MM.1S (cell line): Measurements from ENCODE around the gene DDX31.

Source experiments
- DNase-seq: peaks from one replicate; pipeline ENCODE4 v3.0.0-alpha.2; 2015
- H2AFZ ChIP-seq: fragments of 300-600 bp; sonication (generic); 2 replicates; pipeline ENCODE4 v1.6.0; 2016; ENCODE audit warnings: antibody characterized with exemption, low read length
- H3F3A ChIP-seq: fragments of 300-600 bp; sonication (generic); 2 replicates; pipeline ENCODE4 v1.6.1; 2016; ENCODE audit warnings: mild to moderate bottlenecking, antibody characterized with exemption, low read length, moderate library complexity, mixed read lengths; ENCODE audit not compliant: insufficient read depth
- H3K27ac ChIP-seq: fragments of 300-600 bp; sonication (generic); 2 replicates; pipeline ENCODE4 v1.5.1; 2016; ENCODE audit warnings: mild to moderate bottlenecking, low read length
- H3K27me3 ChIP-seq: fragments of 300-600 bp; sonication (generic); replicated peaks from 2 replicates; pipeline ENCODE4 v1.6.0; 2016; ENCODE audit warnings: low read length; ENCODE audit not compliant: insufficient read depth
- H3K36me3 ChIP-seq: fragments of 300-600 bp; sonication (generic); replicated peaks from 2 replicates; pipeline ENCODE4 v1.6.1; 2016; ENCODE audit warnings: mild to moderate bottlenecking, low read length, mixed read lengths; ENCODE audit not compliant: insufficient read depth
- H3K4me1 ChIP-seq: fragments of 300-600 bp; sonication (generic); 2 replicates; pipeline ENCODE4 v1.6.1; 2016; ENCODE audit warnings: low read length, mixed read lengths
- H3K4me2 ChIP-seq: fragments of 300-600 bp; sonication (generic); 2 replicates; pipeline ENCODE4 v1.6.0; 2016; ENCODE audit warnings: low read depth, low read length
- H3K4me3 ChIP-seq: fragments of 300-600 bp; sonication (generic); 2 replicates; pipeline ENCODE4 v1.5.1; 2016; ENCODE audit warnings: low read length, mixed read lengths
- H3K79me2 ChIP-seq: fragments of 300-600 bp; sonication (generic); 2 replicates; pipeline ENCODE4 v1.6.1; 2016; ENCODE audit warnings: mixed run types, low read length, mixed read lengths
- H3K9ac ChIP-seq: fragments of 300-600 bp; sonication (generic); 2 replicates; pipeline ENCODE4 v1.6.1; 2016; ENCODE audit warnings: low read length, mixed read lengths
- H3K9me2 ChIP-seq: fragments of 300-600 bp; sonication (generic); replicated peaks from 2 replicates; pipeline ENCODE4 v1.6.1; 2016; ENCODE audit warnings: mild to moderate bottlenecking, low read length, mixed read lengths; ENCODE audit not compliant: insufficient read depth
- H3K9me3 ChIP-seq: fragments of 300-600 bp; sonication (generic); replicated peaks from 2 replicates; pipeline ENCODE4 v1.6.1; 2016; ENCODE audit warnings: mild to moderate bottlenecking, low read length, mixed read lengths; ENCODE audit not compliant: insufficient read depth
- H4K20me1 ChIP-seq: fragments of 300-600 bp; sonication (generic); 2 replicates; pipeline ENCODE4 v1.6.1; 2016; ENCODE audit warnings: mild to moderate bottlenecking, low read length, moderate library complexity, mixed read lengths; ENCODE audit not compliant: insufficient read depth
- EZH2 ChIP-seq: fragments of 300-600 bp; sonication (generic); optimal IDR thresholded peaks from 2 replicates; pipeline ENCODE3; 2017; ENCODE audit warnings: low read depth, mild to moderate bottlenecking, antibody characterized with exemption, low read length, mixed read lengths
- EZH2phosphoT487 ChIP-seq: fragments of 300-600 bp; sonication (generic); IDR thresholded peaks from 2 replicates; pipeline ENCODE4 v1.6.1; 2018; ENCODE audit warnings: antibody characterized with exemption, low read length
- TF ChIP-seq, protein P1 (sequence below): fragments of 300-600 bp; sonication (generic); IDR thresholded peaks from 2 replicates; pipeline ENCODE4 v1.5.1; 2016; ENCODE audit warnings: antibody characterized with exemption, low read length, mixed read lengths

DDX31 gene

DNA sequence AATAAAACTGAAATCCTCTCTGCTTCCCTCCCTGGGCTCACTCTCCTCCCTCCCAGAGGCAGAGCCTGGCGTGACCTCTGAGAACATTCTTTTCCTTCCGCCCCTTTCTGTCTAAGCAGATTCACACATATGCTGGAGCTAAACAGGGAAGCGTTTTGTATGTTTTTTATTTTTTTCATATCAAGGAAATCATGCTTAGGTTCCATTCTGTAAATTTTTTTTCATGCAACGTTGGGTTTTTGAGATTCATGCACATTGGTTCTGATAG lies 107.5 kb downstream of the DDX31 start:
- H3K4me2 ChIP-seq, result no peak overlapping the region
- no peak overlapping the region for H2AFZ ChIP-seq
- no peak overlapping the region for H3K27ac ChIP-seq
- H3K4me1 ChIP-seq, result no peaks in the 10 kb centered on the region
- H3K9me3 ChIP-seq, result no peaks in the 10 kb centered on the region
- H3K36me3 ChIP-seq, result no peaks in the 10 kb centered on the region
- H3K4me3 ChIP-seq, result no peak overlapping the region
- no peaks in the 10 kb centered on the region for H3K79me2 ChIP-seq
- no peaks in the 10 kb centered on the region for H4K20me1 ChIP-seq
- no peaks in the 10 kb centered on the region for H3F3A ChIP-seq
- no peak for DNase-seq
- TF ChIP-seq, protein P1, sequence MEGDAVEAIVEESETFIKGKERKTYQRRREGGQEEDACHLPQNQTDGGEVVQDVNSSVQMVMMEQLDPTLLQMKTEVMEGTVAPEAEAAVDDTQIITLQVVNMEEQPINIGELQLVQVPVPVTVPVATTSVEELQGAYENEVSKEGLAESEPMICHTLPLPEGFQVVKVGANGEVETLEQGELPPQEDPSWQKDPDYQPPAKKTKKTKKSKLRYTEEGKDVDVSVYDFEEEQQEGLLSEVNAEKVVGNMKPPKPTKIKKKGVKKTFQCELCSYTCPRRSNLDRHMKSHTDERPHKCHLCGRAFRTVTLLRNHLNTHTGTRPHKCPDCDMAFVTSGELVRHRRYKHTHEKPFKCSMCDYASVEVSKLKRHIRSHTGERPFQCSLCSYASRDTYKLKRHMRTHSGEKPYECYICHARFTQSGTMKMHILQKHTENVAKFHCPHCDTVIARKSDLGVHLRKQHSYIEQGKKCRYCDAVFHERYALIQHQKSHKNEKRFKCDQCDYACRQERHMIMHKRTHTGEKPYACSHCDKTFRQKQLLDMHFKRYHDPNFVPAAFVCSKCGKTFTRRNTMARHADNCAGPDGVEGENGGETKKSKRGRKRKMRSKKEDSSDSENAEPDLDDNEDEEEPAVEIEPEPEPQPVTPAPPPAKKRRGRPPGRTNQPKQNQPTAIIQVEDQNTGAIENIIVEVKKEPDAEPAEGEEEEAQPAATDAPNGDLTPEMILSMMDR, result no peak
- no peak for TF ChIP-seq EZH2phosphoT487
- no peak for TF ChIP-seq EZH2
- H3K27me3 ChIP-seq, result peaks cover 46% of the 10 kb centered on the region
- H3K9me2 ChIP-seq, result no peaks in the 10 kb centered on the region
- H3K9ac ChIP-seq, result no peak overlapping the region

DNA sequence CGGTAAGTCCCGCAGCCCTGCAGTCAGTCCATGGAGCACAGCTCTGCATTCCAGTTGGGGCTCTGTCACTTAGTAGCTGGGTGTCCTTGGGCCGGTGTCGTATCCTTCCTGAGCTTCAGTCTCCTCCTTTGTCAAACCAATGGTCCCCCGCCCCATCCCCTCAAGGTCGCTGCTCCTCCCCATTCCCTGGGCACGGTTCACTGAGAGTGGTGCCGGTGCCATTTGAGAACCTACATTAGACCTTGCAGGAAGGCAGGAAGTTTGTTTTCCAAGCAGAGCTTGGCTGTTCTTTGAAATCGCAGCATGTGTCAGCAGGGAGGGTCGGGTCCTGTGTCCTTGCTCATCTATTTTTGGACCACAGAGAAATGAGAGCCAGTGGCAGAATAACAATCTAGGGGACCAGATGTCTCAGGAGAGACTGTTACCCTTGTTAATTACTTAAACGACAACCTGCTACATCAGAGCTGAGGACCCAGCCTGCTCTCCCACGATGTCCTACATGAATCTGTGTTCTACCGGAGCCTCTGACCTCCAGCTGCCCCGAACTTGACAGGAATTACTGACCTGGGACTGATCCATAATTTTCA lies 109.1 kb downstream of the DDX31 start:
- H3K36me3 ChIP-seq, result no peaks in the 10 kb centered on the region
- no peaks in the 10 kb centered on the region for H3K9me3 ChIP-seq
- H3K27ac ChIP-seq, result no peak overlapping the region
- no peaks in the 10 kb centered on the region for H3K9me2 ChIP-seq
- no peak overlapping the region for H3K9ac ChIP-seq
- H3F3A ChIP-seq, result no peaks in the 10 kb centered on the region
- TF ChIP-seq, protein P1, result no peak
- TF ChIP-seq EZH2 (no peak), EZH2phosphoT487 (no peak)
- H4K20me1 ChIP-seq, result no peaks in the 10 kb centered on the region
- H3K27me3 ChIP-seq, result peaks cover 59% of the 10 kb centered on the region
- no peak for DNase-seq
- no peak overlapping the region for H3K4me2 ChIP-seq
- no peak overlapping the region for H3K4me3 ChIP-seq
- H2AFZ ChIP-seq, result no peak overlapping the region
- no peaks in the 10 kb centered on the region for H3K79me2 ChIP-seq
- H3K4me1 ChIP-seq, result no peaks in the 10 kb centered on the region

DNA sequence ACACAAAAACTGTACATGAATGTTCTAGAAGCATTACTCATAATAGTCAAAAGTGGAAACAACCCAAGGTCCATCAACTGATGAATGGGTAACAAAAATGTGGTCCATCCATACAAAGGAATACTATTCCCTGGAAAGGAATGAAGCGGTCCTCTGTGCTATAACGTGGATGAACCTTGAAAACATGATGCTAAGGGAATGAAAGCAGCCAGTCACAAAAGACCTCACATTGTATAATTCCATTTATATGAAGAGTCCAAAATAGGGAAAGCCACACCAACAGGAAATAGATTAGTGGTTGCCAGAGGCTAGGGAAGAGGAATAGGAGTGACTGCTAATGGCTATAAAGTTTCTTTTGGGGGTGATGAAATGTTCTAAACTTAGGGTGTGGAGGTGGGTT lies 110.1 kb downstream of the DDX31 start:
- no peaks in the 10 kb centered on the region for H3F3A ChIP-seq
- no peaks in the 10 kb centered on the region for H3K9me2 ChIP-seq
- H4K20me1 ChIP-seq, result no peaks in the 10 kb centered on the region
- H3K4me1 ChIP-seq, result no peaks in the 10 kb centered on the region
- no peaks in the 10 kb centered on the region for H3K79me2 ChIP-seq
- H3K9ac ChIP-seq, result no peak overlapping the region
- no peaks in the 10 kb centered on the region for H3K9me3 ChIP-seq
- no peak for DNase-seq
- H2AFZ ChIP-seq, result no peak overlapping the region
- H3K27ac ChIP-seq, result no peak overlapping the region
- no peaks in the 10 kb centered on the region for H3K36me3 ChIP-seq
- H3K4me3 ChIP-seq, result no peak overlapping the region
- no peak overlapping the region for H3K4me2 ChIP-seq
- H3K27me3 ChIP-seq, result peaks cover 65% of the 10 kb centered on the region
- TF ChIP-seq EZH2, result no peak
- no peak for TF ChIP-seq EZH2phosphoT487
- TF ChIP-seq, protein P1, result no peak
